SJSA1 (cell line): ENCODE data around the gene LYRM2. TPM values are rescaled to one million over a fixed set of nuclear protein-coding genes. Genes with fewer than 3 reads are reported as not detected.

ENCODE experiments used
- DNase-seq, 2 experiments: peaks; one replicate each; pipeline ENCODE4 v3.0.0-alpha.2; 2015 to 2020; ENCODE audit warnings: low spot score in 2 of 2, low read depth in 1 of 2
- H3K27ac ChIP-seq: fragments of 250-450 bp; sonication (Bioruptor Pico); 2 replicates; pipeline ENCODE4 v1.5.1; 2020; ENCODE audit warnings: mild to moderate bottlenecking, moderate library complexity
- H3K27me3 ChIP-seq: fragments of 250-450 bp; sonication (Bioruptor Pico); replicated peaks from 2 replicates; pipeline ENCODE4 v1.5.1; 2020; ENCODE audit warnings: mild to moderate bottlenecking, moderate library complexity
- H3K36me3 ChIP-seq: fragments of 250-450 bp; sonication (Bioruptor Pico); 2 replicates; pipeline ENCODE4 v1.5.1; 2020; ENCODE audit warnings: mild to moderate bottlenecking
- H3K4me1 ChIP-seq: fragments of 250-450 bp; sonication (Bioruptor Pico); replicated peaks from 2 replicates; pipeline ENCODE4 v1.6.1; 2021; ENCODE audit warnings: mild to moderate bottlenecking
- H3K4me3 ChIP-seq: fragments of 250-450 bp; sonication (Bioruptor Pico); 2 replicates; pipeline ENCODE4 v1.5.1; 2020; ENCODE audit warnings: mild to moderate bottlenecking
- H3K9me3 ChIP-seq: fragments of 250-450 bp; sonication (Bioruptor Pico); replicated peaks from 2 replicates; pipeline ENCODE4 v1.5.1; 2020; ENCODE audit warnings: mild to moderate bottlenecking
- total RNA-seq: library from RNA; depleted of rRNA; stranded (reverse); fragments of >200 nt; shearing (Covaris generic); gene quantifications from 2 replicates; pipeline ENCODE4 v1.2.3, GENCODE V29; 2014; rRNA removed

LYRM2 gene, protein sequence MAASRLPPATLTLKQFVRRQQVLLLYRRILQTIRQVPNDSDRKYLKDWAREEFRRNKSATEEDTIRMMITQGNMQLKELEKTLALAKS
- 20.2 and 38.8 TPM in 2 replicates for total RNA-seq

- H3K27me3 ChIP-seq = no peaks in the 10 kb centered on the region
- peak within 1 kb of the TSS; percentile 86 for H3K4me3 ChIP-seq
- H3K9me3 ChIP-seq = no peaks in the 10 kb centered on the region
- peak; percentile 95 to 96 for DNase-seq
- H3K27ac ChIP-seq = peak within 1 kb of the TSS; percentile 78
- H3K36me3 ChIP-seq = peaks cover 46% of the 10 kb centered on the region
- peaks cover 14% of the 10 kb centered on the region for H3K4me1 ChIP-seq
These were observed at the start of gene LYRM2 for GRCh38 chr6:89638320-89639195. Gene LYRM2, minus strand, starts transcription at chr6:89638747. Its CDS starts 31 bp downstream, at chr6:89638716.

DNA sequence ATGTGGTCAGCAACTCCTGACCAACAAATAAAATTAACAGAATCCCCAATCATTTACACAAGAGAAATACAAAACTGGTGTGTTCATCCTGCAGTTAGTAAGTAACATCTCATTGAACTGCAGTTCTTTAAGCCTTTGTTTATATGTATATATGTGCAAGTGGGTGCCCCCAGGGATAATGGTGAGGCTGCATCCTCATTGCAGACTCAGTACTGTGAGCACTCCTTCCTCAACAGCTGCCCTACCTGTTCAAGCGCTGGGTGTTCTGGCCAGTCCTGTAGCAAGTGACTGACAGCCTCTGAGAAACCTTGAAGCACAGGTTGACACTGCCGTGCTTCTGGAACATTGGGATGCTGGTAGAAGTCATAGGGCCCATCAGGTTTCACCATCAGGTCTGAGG is 49.8 kb upstream of the LYRM2 start:
- no peaks in the 10 kb centered on the region for H3K4me1 ChIP-seq
- no peak overlapping the region for H3K27ac ChIP-seq
- no peak for DNase-seq
- H3K9me3 ChIP-seq = no peaks in the 10 kb centered on the region
- H3K4me3 ChIP-seq = no peak overlapping the region
- peaks cover 74% of the 10 kb centered on the region for H3K36me3 ChIP-seq
- no peaks in the 10 kb centered on the region for H3K27me3 ChIP-seq

DNA sequence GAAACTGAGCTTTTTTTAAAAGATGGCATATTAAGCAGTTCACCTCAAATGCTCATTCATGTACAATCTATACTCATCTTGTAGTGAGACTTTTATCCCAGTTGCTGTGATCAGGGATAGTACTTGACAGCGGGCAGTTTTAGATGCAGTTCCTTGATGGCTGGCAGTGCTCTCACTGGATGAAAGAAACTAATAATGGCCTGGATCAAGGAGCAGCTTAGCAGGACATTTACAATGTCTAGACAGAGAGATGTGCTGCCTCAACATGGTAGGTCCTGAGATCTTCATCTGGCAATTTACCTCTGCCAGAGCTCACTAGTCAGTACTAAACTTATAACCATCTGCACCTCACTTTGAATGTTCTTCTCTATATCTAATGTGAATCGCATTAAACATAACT is 46.8 kb upstream of the LYRM2 start:
- no peaks in the 10 kb centered on the region for H3K27me3 ChIP-seq
- H3K9me3 ChIP-seq = no peaks in the 10 kb centered on the region
- no peaks in the 10 kb centered on the region for H3K4me1 ChIP-seq
- no peak for DNase-seq
- H3K36me3 ChIP-seq = peaks cover 70% of the 10 kb centered on the region
- H3K27ac ChIP-seq = no peak overlapping the region
- no peak overlapping the region for H3K4me3 ChIP-seq

DNA sequence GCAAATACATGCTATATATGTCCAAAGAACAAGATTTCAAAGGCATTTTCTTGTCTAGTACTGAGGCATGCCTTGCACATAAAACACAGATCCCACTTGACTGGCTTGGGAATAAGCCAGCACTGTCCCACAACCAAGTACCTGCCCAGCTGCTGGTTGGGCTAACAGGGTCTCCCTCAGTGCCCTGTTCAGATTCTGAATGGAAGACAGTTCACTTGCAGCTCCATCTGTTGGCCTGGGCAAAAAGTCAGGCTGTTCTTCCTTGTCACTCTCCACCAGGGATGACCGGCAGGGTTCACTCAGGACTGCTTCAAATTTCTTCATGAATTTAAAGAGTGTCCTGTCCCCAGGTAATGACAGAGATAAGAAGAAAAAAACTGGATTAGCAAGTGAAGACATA is 44.4 kb upstream of the LYRM2 start:
- no peaks in the 10 kb centered on the region for H3K9me3 ChIP-seq
- H3K27me3 ChIP-seq = no peaks in the 10 kb centered on the region
- H3K36me3 ChIP-seq = peaks cover 75% of the 10 kb centered on the region
- H3K4me1 ChIP-seq = no peaks in the 10 kb centered on the region
- DNase-seq = no peak
- H3K4me3 ChIP-seq = no peak overlapping the region
- no peak overlapping the region for H3K27ac ChIP-seq

DNA sequence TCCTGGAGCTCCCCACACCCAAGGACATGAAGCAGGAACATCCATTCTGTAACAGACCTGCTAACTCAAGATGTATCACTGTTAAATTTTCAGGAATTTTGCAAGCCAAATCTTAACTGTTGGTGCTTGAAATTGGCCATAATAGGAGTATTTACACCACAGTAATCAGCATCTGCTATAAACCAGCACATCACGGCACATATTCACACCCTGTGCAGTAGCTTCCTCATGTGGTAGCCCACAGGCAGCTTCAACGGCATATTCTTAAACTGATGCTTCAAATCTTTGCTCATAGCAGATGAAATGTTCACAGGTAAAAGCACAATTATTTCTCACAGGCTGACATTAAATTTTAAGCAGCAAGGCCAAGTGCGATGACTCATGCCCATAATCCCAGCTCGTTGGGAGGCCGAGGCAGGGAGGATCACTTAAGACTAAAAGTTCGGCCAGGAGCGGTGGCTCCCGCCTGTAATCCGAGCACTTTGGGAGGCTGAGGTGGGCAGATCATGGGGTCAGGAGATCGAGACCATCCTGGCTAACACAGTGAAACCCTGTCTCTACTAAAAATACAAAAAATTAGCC is 43.5 kb upstream of the LYRM2 start:
- Histone ChIP-seq H3K27ac (no peak overlapping the region), H3K4me3 (no peak overlapping the region), H3K36me3 (peaks cover 72% of the 10 kb centered on the region), H3K27me3 (no peaks in the 10 kb centered on the region), H3K4me1 (no peaks in the 10 kb centered on the region), H3K9me3 (no peaks in the 10 kb centered on the region)
- no peak for DNase-seq

GRCh38 chr6:89680551-89680950 is 42.0 kb upstream of the LYRM2 start:
- H3K36me3 ChIP-seq = peaks cover 72% of the 10 kb centered on the region

GRCh38 chr6:89680150-89680549 is 41.6 kb upstream of the LYRM2 start:
- Histone ChIP-seq H3K4me3 (no peak overlapping the region), H3K27me3 (no peaks in the 10 kb centered on the region), H3K36me3 (peaks cover 72% of the 10 kb centered on the region)

More at GRCh38 chr6:89680551-89680950, 42.0 kb upstream of the LYRM2 start:
- Histone ChIP-seq H3K9me3 (no peaks in the 10 kb centered on the region), H3K4me3 (no peak overlapping the region), H3K27me3 (no peaks in the 10 kb centered on the region), H3K27ac (no peak overlapping the region), H3K4me1 (no peaks in the 10 kb centered on the region)
- DNase-seq = no peak

GRCh38 chr6:89679215-89680120 is 40.9 kb upstream of the LYRM2 start:
- no peaks in the 10 kb centered on the region for H3K27me3 ChIP-seq
- no peaks in the 10 kb centered on the region for H3K9me3 ChIP-seq
- peaks cover 73% of the 10 kb centered on the region for H3K36me3 ChIP-seq
- H3K4me3 ChIP-seq = no peak overlapping the region
- no peak overlapping the region for H3K27ac ChIP-seq
- H3K4me1 ChIP-seq = no peaks in the 10 kb centered on the region
- no peak for DNase-seq

More at GRCh38 chr6:89680150-89680549, 41.6 kb upstream of the LYRM2 start:
- H3K27ac ChIP-seq = no peak overlapping the region
- no peaks in the 10 kb centered on the region for H3K9me3 ChIP-seq
- no peaks in the 10 kb centered on the region for H3K4me1 ChIP-seq
- DNase-seq = no peak

DNA sequence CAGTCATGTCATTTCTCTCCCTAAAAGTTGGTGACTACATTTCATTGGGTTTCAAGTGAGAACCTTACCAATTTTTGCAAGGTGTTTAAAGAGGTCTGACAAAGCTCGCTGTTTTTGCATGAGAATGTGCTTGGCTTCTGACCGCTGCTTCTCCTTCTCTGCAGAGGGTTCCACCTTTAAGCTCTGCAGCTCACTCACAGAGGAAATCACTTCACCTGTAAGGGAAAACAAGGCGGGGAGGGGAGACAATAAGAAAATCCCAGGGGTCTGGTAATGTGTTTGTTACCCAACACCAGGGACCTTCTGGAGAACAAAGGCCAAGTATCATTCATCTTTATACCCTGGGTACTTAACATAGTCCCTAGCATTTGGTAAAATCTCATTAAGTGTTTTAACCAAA is 40.0 kb upstream of the LYRM2 start:
- peaks cover 74% of the 10 kb centered on the region for H3K36me3 ChIP-seq

DNA sequence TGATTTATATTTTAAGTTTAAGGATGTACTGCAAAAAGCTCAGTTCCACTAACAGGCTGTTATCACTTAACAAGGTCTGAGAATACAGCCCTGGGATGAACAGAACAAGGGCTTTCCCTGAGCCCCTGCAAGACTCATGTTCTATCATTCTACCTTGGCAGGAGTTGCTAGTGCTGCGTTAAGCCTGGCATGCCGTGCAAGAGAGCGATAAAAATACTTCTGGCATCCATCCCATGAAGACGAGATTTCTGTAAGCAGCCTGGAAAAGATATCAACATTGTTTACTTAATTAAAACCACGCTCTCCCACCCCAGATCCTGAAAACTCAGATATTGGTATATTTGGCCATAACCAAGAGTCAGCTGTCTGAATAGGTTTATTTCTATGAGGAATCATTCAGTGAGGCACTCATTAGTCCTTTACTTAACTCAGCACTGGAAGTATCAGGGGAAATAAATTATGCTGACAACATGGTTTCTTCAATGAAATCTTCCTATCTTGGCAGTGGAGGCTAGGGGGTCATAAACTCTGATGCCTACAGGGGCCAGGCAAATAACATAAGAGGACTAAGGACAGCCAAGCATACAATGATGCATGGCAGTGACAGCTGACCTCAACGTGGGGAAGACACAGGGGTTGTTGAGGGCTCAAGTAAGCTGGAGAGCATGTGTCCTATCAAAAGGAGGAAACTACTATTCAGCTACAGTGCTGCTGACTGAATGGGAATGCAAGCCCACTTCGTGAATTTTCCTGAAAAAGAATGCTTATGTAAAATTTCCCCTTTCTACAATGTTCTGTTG is 37.6 kb upstream of the LYRM2 start:
- peaks cover 79% of the 10 kb centered on the region for H3K36me3 ChIP-seq

More for the DNA sequence above, 40.0 kb upstream of the LYRM2 start:
- Histone ChIP-seq H3K9me3 (no peaks in the 10 kb centered on the region), H3K4me3 (no peak overlapping the region), H3K27ac (no peak overlapping the region), H3K27me3 (no peaks in the 10 kb centered on the region), H3K4me1 (no peaks in the 10 kb centered on the region)
- DNase-seq = no peak

GRCh38 chr6:89670935-89671565 is 32.5 kb upstream of the LYRM2 start:
- DNase-seq = no peak
- Histone ChIP-seq H3K4me1 (no peaks in the 10 kb centered on the region), H3K4me3 (no peak overlapping the region), H3K27me3 (no peaks in the 10 kb centered on the region), H3K9me3 (no peaks in the 10 kb centered on the region), H3K36me3 (peaks cover 50% of the 10 kb centered on the region), H3K27ac (no peak overlapping the region)

More for the DNA sequence above, 37.6 kb upstream of the LYRM2 start:
- Histone ChIP-seq H3K4me3 (no peak overlapping the region), H3K9me3 (no peaks in the 10 kb centered on the region), H3K27ac (no peak overlapping the region), H3K27me3 (no peaks in the 10 kb centered on the region), H3K4me1 (no peaks in the 10 kb centered on the region)
- DNase-seq = no peak

GRCh38 chr6:89669002-89669401 is 30.5 kb upstream of the LYRM2 start:
- Histone ChIP-seq H3K36me3 (peaks cover 37% of the 10 kb centered on the region), H3K4me1 (no peaks in the 10 kb centered on the region), H3K4me3 (no peak overlapping the region), H3K27ac (no peak overlapping the region), H3K27me3 (no peaks in the 10 kb centered on the region), H3K9me3 (no peaks in the 10 kb centered on the region)
- no peak for DNase-seq
